NCI-H226 (cell line): Measurements from ENCODE around the gene MMP23B.
"Not testable (repeated sequence)": the region's sequence is repeated elsewhere in the genome, so short reads cannot be mapped to it uniquely, and the experiment has no call there.

ENCODE experiments used
- DNase-seq: peaks from one replicate; pipeline ENCODE4 v3.0.0-alpha.2; 2015

MMP23B gene

DNA sequence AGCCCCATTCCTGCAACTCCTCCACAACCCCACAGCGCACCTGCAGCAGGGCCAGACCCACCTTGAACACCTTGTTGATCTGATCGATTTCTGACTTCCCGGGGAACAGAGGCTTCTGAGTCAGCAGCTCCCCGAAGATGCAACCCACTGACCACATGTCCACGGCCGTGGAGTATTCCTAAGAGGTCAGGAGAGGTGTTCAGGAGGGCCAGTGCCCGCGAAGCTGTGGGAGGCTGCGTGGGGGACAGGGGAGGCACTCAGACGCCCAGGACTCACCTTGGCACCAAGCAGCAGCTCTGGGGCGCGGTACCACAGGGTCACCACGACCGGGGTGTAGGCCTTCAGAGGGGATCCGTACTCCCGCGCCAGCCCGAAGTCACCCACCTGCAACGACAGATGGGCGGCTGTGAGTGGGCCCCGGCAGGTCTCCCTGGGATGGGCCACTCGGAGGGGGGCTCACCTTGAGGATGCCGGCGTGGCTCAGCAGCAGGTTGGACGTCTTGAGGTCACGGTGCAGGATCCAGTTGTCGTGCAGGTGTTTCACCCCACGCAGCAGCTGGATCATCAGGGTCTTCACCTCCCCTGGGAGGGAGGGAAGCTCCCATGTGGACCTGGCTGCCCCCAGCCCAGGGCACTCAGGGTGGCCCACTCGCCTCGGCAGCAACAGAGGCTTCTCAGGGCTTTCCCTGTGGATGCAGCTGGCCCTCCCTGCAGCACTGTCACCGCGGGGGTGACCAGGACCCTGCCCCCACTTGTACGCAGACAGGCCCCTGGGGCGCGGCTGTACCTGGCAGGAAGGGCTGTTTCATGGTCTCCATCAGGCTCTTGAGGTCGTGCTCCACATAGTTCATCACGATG is 4.9 kb downstream of the MMP23B start:
- DNase-seq, result not testable (repeated sequence)

DNA sequence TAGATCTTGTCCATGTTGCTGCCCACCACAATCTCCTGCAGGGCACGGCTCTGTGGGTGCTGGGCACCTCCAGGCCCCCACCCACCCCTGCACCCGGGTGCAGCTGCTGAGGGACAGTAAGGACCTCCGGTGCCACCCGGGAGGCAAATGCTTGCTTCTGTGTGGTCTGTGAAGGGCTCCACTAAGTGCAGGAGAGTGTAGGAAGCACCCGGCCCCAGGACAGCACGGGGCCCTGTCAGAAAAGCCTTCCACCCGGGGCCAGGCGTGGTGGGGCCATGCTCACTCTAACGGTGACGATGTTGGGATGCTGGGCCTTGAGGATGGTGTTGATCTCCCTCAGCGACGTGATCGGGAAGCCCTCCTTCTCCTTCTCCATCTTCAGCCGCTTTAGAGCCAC is 5.5 kb downstream of the MMP23B start:
- not testable (repeated sequence) for DNase-seq

DNA sequence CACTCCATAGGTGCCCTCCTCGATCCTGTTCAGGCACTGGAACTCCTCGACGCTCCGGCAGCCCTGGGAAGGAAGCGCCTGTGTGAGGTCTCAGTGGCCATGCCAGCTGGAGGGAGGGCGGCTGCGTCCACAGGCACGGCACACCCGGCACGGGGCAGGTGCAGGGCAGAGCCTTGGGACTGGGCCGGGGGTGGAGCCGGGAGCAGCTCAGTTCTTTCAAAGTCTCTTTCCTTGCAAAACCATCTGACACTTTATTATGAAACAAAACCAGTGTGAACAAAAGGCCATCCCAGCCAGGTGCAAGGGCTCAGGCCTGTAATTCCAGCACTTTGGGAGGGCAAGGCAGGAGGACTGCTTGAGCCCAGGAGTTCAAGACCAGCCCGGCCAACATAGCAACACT is 6.6 kb downstream of the MMP23B start:
- DNase-seq, result not testable (repeated sequence)

DNA sequence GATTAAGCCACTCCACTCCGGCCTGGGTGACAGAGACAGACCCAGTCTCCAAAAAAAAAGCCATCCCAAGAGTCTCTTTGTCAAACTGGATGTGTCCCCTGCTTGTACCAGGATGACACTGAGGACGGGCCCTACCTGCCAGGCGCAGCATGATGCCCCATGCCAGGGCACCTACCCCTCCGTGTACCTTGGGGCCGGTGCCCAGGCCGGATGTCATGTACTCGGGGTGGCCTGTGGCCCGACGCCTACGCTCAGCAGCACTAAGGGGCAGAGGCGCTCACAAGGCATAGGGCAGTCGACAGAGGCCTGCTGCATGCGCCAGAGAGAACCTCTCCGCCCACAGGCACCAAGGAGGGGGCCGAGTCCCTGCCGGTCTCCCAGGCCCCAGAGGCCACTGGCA is 7.4 kb downstream of the MMP23B start:
- DNase-seq, result not testable (repeated sequence)

DNA sequence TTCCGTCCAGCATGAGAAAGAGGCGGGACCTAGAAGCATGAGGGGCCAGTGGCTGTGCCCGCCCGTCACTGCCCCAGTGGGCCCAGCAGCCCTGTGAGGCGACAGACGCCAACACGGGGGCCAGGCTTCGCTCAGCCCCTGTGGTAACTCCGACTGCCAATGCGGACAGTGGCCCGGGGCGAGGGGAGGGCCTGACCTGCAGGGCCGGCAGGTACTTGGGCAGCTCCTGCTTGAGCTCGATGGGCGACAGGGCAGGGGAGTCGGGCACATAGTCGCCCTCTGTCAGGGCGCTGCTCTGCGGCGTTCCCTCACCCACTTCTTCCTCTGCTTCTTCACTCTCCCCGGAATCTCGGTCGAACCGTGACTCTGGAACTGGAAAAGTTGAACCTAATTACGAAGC is 8.1 kb downstream of the MMP23B start:
- DNase-seq, result not testable (repeated sequence)

DNA sequence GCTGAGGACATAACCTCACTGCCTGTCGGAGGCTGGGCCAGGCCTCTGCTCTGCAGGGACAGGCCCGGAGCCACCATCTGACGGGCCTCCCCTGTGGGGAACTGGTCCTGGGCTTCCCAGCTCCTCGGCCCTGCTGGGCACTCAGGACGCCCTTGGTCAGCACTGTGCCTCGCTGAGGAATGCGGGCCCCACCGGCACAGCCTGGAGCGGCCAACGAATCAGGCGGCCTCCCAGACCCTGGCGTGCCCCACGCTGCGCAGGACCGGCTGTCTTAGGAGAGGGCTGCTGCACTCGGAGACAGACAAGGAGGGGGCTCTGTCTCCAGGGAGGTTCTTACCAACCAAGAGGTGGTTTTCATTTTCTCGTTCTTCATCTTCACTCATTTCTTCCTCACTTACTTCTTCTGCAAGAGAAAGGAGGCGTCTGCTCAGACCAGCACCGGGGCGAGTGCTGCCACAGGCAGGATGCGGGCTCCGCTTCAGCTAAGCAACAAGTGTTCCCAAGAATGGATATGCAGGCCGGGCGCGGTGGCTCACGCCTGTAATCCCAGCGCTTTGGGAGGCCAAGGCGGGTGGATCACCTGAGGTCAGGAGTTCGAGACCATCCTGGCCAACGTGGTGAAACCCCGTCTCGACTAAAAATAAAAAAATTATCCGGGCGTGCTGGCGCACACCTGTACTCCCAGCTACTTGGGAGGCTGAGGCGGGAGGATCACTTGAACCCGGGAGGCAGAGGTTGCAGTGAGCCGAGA is 8.9 kb downstream of the MMP23B start:
- not testable (repeated sequence) for DNase-seq

DNA sequence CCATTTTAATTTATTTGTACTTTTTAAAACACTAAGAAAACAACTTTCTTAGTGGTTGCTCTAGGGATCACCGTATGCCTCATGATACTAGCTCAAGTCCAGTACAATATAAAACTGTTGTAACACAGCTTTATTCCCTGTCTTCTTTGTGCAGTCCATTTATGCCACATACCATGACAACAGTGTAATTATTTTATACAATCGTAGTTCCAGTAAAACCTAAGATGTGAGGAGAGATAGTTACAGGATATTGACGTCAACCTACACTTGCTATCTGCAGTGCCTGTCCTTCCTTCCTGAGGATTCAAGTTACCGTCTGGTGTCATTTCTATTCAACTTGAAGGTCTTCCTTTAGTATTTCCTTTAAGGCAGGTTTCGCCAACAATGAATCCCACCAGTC is 14.4 kb downstream of the MMP23B start:
- not testable (repeated sequence) for DNase-seq

DNA sequence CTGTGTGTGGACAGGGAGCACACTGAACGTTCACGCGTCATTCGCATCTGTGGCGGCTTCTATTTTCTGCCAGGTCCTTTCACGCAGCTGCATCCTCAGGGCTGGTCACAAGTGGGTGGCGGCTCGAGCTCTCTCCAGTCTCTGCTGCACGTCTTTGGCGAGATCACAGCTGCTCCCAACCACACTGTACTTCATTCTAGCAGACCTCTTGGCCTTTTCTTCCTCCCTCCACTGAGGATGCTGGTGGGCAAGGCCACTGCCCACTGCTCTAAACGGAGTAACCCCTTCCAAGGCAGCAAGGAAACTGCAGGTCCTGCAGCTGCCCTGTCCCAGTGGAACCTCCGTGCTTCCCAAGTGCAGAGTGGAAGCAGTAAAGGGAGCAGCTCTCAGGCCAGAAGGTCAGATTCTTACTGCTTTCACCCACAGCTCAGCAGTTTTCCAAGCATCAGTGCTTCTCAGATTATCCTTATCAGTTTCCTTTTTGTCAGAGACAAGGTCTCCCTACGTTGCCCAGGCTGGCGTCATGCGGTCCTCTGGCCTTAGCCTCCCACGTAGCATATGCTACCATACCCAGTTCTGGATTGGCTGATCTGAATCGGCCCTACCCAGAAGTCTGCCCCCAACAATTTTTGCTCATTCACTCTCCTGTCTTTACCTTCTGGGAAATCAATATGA is 15.7 kb downstream of the MMP23B start:
- not testable (repeated sequence) for DNase-seq

DNA sequence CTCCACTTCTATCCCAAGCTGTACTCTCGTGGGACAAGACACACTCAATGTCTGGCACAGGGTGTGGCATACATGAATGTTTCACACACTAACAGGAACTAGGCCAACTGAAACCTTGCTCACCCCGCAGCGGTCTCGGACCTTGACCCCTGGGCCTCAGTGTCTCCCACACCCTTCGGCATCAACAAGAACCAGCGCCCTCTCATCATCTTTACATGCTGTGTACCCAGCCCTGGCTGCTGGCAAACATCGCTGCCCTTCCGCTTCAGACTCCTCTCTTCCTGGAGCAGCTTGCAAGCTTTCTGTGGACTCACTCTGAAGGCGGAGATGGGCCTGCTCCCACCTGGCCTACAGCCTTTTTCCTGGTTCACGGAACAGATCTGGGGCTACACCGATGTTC is 16.3 kb downstream of the MMP23B start:
- not testable (repeated sequence) for DNase-seq

DNA sequence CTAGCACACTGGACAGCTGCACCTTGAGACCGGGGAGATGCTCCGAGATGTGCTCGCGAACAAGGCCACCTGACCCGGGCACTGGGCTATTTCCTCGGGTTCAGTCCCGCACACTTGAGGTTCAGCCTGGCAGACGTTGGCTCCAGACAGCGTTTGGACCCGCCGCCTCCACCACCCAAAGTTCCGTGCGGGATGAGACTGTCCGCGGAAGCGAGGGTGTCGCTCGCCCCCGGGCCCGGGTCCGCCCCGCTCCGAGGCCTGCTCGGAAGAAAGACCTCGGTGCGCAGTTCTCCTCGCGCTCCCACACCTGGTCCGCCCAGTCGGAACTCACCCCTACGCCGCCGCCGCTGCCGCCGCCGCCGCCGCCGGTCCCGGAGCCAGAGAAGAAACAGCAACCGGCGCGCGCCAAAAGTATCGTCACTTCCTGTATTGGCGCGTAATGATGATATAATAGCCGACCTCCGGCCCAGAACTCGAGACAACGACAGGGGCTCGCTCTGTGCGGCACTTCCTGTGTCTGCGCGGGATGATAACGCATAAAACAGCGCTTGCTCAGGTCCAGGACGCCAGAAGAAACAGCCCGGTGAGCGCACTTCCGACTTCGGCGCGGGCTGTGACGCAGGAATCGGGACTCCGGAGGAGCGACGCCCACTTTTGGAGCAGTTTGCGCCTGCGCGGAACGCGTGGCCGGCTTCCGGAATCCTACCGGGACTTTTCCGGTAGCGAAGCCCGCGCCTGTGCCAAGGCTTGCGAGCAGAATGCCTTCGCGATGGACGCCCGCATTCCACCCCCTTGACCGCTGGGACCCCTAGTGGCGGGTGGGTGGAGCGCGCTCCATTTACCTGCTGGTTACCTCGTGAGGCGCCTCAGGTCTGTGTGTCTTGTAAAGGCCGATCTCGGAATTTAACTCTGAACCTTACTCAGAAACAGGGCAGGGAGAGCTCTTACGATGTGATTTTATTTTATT is 26.9 kb downstream of the MMP23B start, which contains the start of gene CDK11B:
TSS of gene CDK11B (minus strand) at position 422 of the 967 bp plus-strand sequence. CDS start 1,519 bp downstream, outside the sequence.
- DNase-seq, result peak; percentile 99

DNA sequence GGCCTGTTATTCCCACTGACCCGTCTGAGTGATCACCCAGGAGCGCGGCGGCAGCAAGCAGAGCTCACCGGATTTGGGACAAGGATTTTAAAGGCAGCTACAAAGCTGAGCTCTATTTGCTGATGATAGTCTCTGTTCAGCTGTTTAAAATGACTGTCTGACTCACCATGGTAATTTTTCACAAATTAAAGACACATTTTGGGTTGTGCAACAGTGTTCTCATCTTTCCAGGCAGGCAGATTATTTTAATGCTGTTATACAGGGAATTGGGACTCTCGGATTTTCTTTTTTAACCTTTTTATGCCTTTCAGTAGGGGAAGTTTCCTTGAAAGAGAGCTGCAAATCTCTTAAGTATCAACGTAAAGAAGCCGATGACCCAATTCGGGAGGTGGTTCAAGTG is 30.4 kb downstream of the MMP23B start:
- DNase-seq, result not testable (repeated sequence)

DNA sequence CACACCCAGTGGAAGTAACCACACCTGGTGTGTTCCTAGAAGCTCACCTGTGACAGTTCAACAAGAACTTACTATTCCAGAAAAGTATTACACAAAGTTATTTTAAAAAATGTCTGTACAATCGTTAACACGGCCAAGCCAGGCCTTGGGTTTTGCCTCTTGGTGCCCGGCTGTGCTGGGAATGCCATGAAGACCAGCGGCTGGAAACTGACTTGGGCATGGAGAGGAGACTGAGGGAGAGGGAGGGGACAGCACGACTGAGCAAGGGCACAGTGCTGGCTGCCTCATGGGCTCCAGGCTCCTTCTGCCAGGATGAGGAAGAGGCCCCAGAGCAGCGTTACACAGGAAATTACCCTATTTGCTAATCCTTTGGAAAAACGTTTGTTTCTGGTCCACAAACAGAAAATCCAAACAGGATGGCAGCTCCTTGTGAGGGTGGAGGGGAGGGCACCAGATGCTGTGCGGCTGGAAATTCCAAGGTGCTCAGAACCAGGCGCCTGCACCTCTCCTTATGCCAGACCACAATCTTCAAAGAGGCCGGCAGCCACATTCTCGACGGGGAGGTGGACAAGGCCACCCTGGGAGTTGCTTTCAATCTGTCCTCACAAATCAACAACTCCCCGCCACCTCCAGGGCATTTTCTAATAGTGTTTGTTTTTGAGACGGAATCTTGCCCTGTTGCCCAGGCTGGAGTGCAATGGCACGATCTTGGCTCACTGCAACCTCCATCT is 31.0 kb downstream of the MMP23B start:
- not testable (repeated sequence) for DNase-seq

DNA sequence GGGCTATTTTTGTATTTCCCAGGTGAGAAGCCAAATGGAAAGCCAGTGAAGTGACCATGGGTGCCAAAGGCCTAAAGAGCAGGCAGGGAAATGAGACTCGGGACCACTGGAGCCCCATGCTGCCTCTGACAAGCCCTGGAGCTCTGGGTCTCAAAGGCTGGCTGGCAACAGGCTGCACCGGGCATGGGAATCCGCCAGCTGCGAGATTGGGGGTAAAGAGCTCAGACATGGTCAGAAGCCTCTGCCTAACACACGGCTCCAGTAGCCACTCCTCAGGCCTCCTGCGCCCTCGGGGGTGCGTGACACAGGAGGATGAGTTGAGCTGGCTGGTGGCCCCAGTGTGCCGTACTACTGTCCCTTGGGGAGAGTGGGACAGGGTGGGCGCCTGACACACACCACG is 32.3 kb downstream of the MMP23B start:
- not testable (repeated sequence) for DNase-seq

DNA sequence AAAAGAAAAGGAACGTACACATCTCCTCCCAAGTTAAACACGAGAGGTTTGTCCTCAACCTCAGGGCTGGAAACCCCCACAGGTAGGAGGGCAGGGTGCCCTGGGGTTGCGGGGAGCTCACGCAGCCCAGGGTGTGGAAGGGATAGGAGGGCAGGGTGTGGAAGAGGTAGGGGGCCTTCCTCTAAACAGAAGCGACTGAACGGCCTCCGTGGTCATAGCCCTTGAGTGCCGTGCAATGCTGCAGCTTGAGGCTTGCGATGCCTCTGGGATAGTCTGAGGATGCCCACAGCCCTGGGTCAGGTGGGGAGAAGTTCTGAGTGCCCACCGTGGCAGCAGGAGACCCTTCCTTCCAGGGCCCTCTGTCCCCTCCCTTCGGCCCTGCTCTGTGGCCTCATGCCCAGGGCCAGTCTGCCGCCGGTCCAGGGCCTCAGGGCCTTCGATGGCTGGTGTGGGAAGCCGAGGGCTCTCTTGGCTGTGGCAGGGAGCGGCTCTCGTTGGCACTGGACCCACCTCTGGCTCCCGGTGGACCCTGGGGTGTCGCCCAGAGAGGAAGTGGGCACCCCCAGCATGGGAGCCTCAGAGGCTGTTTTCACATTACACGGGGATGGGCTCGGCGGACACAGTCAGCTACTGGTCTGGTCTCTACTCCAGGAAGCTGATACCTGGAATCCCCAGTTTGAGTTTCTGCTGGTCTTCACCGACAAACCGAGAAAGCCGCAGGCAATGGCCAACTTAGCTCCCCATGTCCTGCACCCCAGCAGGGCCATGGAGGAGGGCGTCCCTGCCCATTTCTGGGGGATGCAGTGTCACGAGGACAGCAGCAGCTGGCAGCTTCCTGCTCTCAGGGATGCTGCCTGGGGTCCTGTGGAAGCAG is 33.2 kb downstream of the MMP23B start:
- no peak for DNase-seq

DNA sequence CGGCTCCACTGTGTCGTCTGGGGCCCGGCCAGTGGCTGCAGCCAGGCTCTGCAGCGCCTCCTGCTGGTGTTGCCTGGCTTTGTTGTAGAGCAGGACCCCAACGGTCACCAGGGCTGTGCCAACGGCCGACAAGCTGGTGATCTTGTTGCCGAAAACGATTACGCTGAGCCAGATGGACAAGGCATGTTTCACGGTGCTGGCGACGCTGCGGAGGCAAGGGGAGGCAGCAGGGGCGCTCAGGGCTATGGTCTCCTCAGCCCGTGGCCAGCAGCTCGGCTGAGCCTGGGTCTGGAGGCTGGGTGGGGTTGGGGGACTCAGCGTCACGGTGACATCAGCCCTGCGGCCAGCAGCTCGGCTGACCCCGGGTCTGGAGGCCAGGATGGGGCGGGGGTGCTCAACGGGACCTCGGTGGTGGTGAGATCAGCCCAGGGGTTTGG is 33.9 kb downstream of the MMP23B start:
- DNase-seq, result no peak

DNA sequence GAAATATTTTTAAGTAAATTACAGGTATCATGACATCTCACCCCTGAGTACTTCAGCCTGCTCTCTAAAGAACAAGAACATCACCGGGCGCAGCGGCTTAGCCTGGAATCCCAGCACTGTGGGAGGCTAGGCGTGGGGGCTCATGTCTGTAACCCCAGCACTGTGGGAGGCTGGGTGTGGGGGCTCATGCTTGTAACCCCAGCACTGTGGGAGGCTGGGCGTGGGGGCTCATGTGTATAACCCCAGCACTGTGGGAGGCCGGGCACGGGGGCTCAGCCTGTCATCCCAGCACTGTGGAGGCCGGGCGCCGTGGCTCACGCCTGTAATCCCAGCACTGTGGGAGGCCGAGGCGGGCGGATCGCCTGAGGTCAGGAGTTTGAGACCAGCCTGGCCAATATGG is 34.6 kb downstream of the MMP23B start:
- DNase-seq, result no peak

DNA sequence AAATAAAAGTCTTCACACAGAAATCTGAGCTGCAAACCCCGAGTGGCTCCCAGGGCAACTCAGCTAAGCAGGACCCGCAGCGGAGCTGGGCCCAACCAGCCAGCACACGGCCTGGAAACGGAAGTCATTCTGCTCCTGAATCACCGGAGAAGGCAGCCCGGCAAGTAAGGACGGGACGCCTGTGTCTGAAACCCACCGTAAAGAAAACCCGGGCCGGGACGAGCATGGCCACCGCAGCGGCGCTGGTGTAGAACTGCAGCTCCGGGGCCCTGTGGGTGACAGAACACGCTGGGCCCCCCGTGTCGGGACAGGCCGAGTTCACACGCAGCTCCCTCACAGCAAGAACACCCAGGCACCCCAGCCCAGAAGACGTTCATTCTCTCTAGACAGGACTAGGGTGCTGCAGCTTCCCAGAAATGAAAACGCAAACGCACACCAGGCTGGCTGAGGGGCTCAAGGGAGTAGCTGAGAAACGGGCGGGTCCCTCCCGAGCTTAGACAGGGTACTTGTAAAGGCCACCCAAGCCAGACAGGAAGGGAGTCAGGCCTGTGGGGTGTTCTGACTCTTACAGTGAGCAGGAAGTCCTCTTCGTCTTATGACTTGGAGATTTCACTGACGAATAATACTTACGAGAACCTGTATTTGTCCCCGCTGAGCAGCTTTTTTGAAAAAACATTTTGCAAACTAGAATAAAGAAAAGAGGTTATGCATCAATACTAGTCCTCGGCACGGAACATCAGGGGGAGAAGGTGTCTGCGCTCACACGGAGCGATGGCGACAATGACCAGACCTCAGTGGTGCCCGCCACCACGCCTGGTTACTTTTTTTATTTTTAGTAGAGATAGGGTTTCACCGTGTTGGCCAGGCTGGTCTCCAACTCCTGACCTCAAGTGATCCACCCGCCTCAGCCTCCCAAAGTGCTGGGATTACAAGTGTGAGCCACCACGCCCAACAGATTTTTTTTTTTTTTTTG is 37.8 kb downstream of the MMP23B start:
- DNase-seq, result no peak

DNA sequence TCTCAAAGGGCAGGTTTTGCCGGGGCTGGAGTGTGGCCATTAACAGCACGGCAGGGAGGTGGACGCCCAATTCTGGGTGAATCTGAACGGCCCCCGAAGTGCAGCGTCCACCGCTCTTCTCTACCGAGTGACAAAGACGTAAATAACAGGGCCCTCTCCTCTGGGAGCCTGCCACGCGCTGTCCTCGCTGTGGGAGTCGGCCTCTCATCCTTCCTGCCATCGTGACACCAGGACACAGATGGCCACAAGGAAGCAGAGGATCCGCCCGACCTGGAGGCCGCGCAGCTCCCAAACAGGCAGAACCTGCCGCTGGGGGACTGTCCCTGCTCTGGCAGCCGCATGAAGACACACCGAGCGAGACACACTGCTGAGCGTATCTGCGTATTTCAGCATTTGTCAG is 38.9 kb downstream of the MMP23B start:
- DNase-seq, result no peak
